HepG2 (cell line): Measurements from ENCODE around the gene CBLN3. TPM values are rescaled to one million over a fixed set of nuclear protein-coding genes. Genes with fewer than 3 reads are reported as not detected.

Source experiments
- AKNA ChIP-seq: sonication (generic); formaldehyde crosslinking; IDR thresholded peaks from 2 replicates; pipeline ENCODE4 v1.4.0; 2020; ENCODE audit warnings: missing genetic modification reagents, borderline replicate concordance
- CBX5 ChIP-seq: sonication (generic); formaldehyde crosslinking; IDR thresholded peaks from 2 replicates; pipeline ENCODE4 v1.4.0; 2020; ENCODE audit warnings: missing genetic modification reagents, borderline replicate concordance
- DNMT3B ChIP-seq: conservative IDR thresholded peaks from 2 replicates; pipeline ENCODE4 v1.6.1; 2016; ENCODE audit warnings: missing biosample characterization, control low read depth
- DR1 ChIP-seq: sonication (generic); formaldehyde crosslinking; IDR thresholded peaks from 2 replicates; pipeline ENCODE4 v1.8.0; 2021; ENCODE audit warnings: mild to moderate bottlenecking, missing genetic modification reagents, inconsistent platforms
- HOXA7 ChIP-seq: sonication (generic); formaldehyde crosslinking; IDR thresholded peaks from 2 replicates; pipeline ENCODE4 v1.8.1; 2022; ENCODE audit warnings: mild to moderate bottlenecking, missing genetic modification reagents, moderate library complexity
- IRF9 ChIP-seq: sonication (generic); formaldehyde crosslinking; IDR thresholded peaks from 2 replicates; pipeline ENCODE4 v1.8.0; 2022; ENCODE audit warnings: missing genetic modification reagents, mild to moderate bottlenecking, borderline replicate concordance
- MATR3 ChIP-seq: sonication (generic); formaldehyde crosslinking; IDR thresholded peaks from 2 replicates; pipeline ENCODE4 v1.4.0; 2020; ENCODE audit warnings: missing genetic modification reagents
- MED13 ChIP-seq: sonication (generic); formaldehyde crosslinking; IDR thresholded peaks from 2 replicates; pipeline ENCODE4 v1.5.0; 2020; ENCODE audit warnings: missing genetic modification reagents
- MXD3 ChIP-seq: IDR thresholded peaks from 2 replicates; pipeline ENCODE4 v1.6.1; 2016; ENCODE audit warnings: mild to moderate bottlenecking, missing biosample characterization, missing genetic modification reagents
- NFIB ChIP-seq: sonication (generic); formaldehyde crosslinking; IDR thresholded peaks from 2 replicates; pipeline ENCODE4 v1.9.0; 2021; ENCODE audit warnings: missing genetic modification reagents, mild to moderate bottlenecking, borderline replicate concordance
- POGZ ChIP-seq: sonication (generic); formaldehyde crosslinking; IDR thresholded peaks from 2 replicates; pipeline ENCODE4 v1.4.0; 2020; ENCODE audit warnings: mild to moderate bottlenecking, missing genetic modification reagents
- RBM22 ChIP-seq: fragments of 200-400 bp; formaldehyde crosslinking; optimal IDR thresholded peaks from 2 replicates; pipeline ENCODE3; 2017; ENCODE audit warnings: mild to moderate bottlenecking, low read length, moderate library complexity
- RBM39 ChIP-seq: fragments of 200-400 bp; formaldehyde crosslinking; IDR thresholded peaks from one replicate; pipeline ENCODE4 v1.6.1; 2018; ENCODE audit warnings: antibody characterized with exemption, mild to moderate bottlenecking, low read depth, low read length; ENCODE audit not compliant: poor library complexity, severe bottlenecking
- SIN3A ChIP-seq: IDR thresholded peaks from 2 replicates; pipeline ENCODE4 v1.6.1; 2011; ENCODE audit warnings: low read depth, mild to moderate bottlenecking, control low read depth, low read length, borderline replicate concordance
- SP4 ChIP-seq: sonication (generic); formaldehyde crosslinking; IDR thresholded peaks from 2 replicates; pipeline ENCODE4 v1.8.1; 2023; ENCODE audit warnings: mild to moderate bottlenecking, missing genetic modification reagents
- SRY ChIP-seq: sonication (generic); formaldehyde crosslinking; IDR thresholded peaks from 2 replicates; pipeline ENCODE4 v1.8.0; 2022; ENCODE audit warnings: mild to moderate bottlenecking, missing genetic modification reagents
- TBL1XR1 ChIP-seq: fragments of 150-350 bp; IDR thresholded peaks from 2 replicates; pipeline ENCODE4 v1.6.1; 2014; ENCODE audit warnings: borderline replicate concordance, low read length; ENCODE audit not compliant: partially characterized antibody
- TEAD3 ChIP-seq: optimal IDR thresholded peaks from 2 replicates; pipeline ENCODE3; 2016; ENCODE audit warnings: borderline replicate concordance
- ZFP37 ChIP-seq: sonication (generic); formaldehyde crosslinking; IDR thresholded peaks from 2 replicates; pipeline ENCODE4 v1.4.0; 2020; ENCODE audit warnings: missing genetic modification reagents, borderline replicate concordance
- ZNF782 ChIP-seq: sonication (generic); formaldehyde crosslinking; IDR thresholded peaks from 2 replicates; pipeline ENCODE4 v1.4.0; 2020; ENCODE audit warnings: missing genetic modification reagents, mild to moderate bottlenecking, borderline replicate concordance
- ZNF784 ChIP-seq: sonication (generic); formaldehyde crosslinking; IDR thresholded peaks from 2 replicates; pipeline ENCODE4 v1.5.1; 2020; ENCODE audit warnings: missing genetic modification reagents, mild to moderate bottlenecking, borderline replicate concordance
- ZSCAN30 ChIP-seq: sonication (generic); formaldehyde crosslinking; IDR thresholded peaks from 2 replicates; pipeline ENCODE4 v1.5.0; 2020; ENCODE audit warnings: mild to moderate bottlenecking, missing genetic modification reagents
- polyA plus RNA-seq, 8 experiments: library from polyadenylated mRNA; depleted of rRNA in 3 of 8; stranded (reverse) in 7 of 8; unstranded in 1 of 8; fragments of >200 nt; fragmentation: Illumina TruSeq in 4 of 8; extraction: Trizol in 4 of 8; gene quantifications; 2 replicates each; pipeline versions ENCODE4 v1.2.1 to v1.2.3, GENCODE V29; 2011 to 2016; ENCODE audit warnings: low read depth in 4 of 8, missing spikeins in 1 of 8, mixed read lengths in 1 of 8; ENCODE audit not compliant: insufficient read depth in 1 of 8
- total RNA-seq, 5 experiments: library from RNA; depleted of rRNA; stranded (reverse); fragments of >200 nt; fragmentation: Illumina TruSeq; extraction: Trizol; gene quantifications; 2 replicates each; pipeline ENCODE4 v1.2.3, GENCODE V29; 2016; ENCODE audit warnings: low read depth in 1 of 5

CBLN3 gene
- total and polyA plus RNA-seq, 2 of the 13 experiments (the other 11 are each of a cell fraction or from before 2014, with no cell fraction given) = 0.66 to 0.98 TPM

GRCh38 chr14:24432259-24433131 is 3.0 kb upstream of the CBLN3 start (continued):
- no peak for TF ChIP-seq POGZ (CRISPR knock-in tag)
- TF ChIP-seq AKNA = no peak
- no peak for TF ChIP-seq ZNF782 (CRISPR knock-in tag)
- no peak for TF ChIP-seq MXD3 (CRISPR knock-in tag)
- TF ChIP-seq SRY (CRISPR knock-in tag) = no peak
- TF ChIP-seq CBX5 (CRISPR knock-in tag) = 0 out of 2 replicates have a peak, but pooled peaks have one; percentile 22
- no peak for TF ChIP-seq MED13
- TF ChIP-seq MATR3 (CRISPR knock-in tag) = peak; percentile 34; the same call in 1 of the 2 replicates
- no peak for TF ChIP-seq ZFP37 (CRISPR knock-in tag)
- peak; percentile 92; the same call in 1 of the 2 replicates for TF ChIP-seq NFIB (CRISPR knock-in tag)
- 0 out of 2 replicates have a peak, but pooled peaks have one; percentile 36 for TF ChIP-seq ZNF784 (CRISPR knock-in tag)
- TF ChIP-seq RBM22 = peak; percentile 84
- TF ChIP-seq SIN3A = no peak
- TF ChIP-seq TEAD3 (CRISPR knock-in tag) = peak; percentile 7
- no peak for TF ChIP-seq DR1 (CRISPR knock-in tag)
- TF ChIP-seq DNMT3B = no peak
- TF ChIP-seq HOXA7 (CRISPR knock-in tag) = 0 out of 2 replicates have a peak, but pooled peaks have one; percentile 32
- TF ChIP-seq ZSCAN30 = no peak
- TF ChIP-seq RBM39 = no peak
- TF ChIP-seq IRF9 (CRISPR knock-in tag) = 0 out of 2 replicates have a peak, but pooled peaks have one; percentile 24
- TF ChIP-seq SP4 (CRISPR knock-in tag) = no peak
- no peak for TF ChIP-seq TBL1XR1
